C4-2B (cell line): ENCODE results near the gene PCDHGA1.
A peak's percentile ranks its signal among the peaks of the same experiment; 100 is the strongest.
"Not testable (repeated sequence)": the region's sequence is repeated elsewhere in the genome, so short reads cannot be mapped to it uniquely, and the experiment has no call there.

Experiments
- H3K27ac ChIP-seq: fragments of 450-650 bp; 2 replicates; pipeline ENCODE4 v1.5.1; 2017
- ZFX ChIP-seq: fragments of 450-650 bp; IDR thresholded peaks from 2 replicates; pipeline ENCODE4 v1.6.1; 2017
- TF ChIP-seq, protein P1 (sequence below): fragments of 450-650 bp; conservative IDR thresholded peaks from 2 replicates; pipeline ENCODE4 v1.5.1; 2017; ENCODE audit warnings: mild to moderate bottlenecking

Gene PCDHGA1

DNA sequence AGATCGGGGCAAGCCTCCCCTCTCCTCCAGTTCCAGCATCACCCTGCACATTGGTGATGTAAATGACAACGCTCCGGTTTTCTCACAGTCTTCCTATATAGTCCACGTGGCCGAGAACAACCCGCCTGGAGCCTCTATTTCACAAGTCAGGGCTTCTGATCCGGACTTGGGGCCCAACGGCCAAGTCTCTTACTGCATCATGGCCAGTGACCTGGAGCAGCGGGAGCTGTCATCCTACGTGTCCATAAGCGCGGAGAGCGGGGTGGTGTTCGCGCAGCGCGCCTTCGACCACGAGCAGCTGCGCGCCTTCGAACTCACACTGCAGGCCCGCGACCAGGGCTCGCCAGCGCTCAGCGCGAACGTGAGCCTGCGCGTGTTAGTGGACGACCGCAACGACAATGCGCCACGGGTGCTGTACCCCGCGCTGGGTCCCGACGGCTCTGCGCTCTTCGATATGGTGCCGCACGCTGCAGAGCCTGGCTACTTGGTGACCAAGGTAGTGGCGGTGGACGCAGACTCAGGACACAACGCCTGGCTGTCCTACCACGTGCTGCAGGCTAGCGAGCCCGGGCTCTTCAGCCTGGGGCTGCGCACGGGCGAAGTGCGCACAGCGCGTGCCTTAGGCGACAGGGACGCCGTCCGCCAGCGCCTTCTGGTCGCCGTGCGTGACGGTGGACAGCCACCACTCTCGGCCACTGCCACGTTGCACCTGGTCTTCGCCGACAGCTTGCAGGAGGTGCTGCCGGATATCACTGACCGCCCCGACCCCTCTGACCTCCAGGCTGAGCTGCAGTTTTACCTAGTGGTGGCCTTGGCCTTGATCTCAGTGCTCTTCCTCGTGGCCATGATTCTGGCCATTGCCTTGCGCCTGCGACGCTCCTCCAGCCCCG lies 59.1 kb downstream of the PCDHGA1 start:
- no peak overlapping the region for H3K27ac ChIP-seq
- TF ChIP-seq ZFX = no peak
- TF ChIP-seq, protein P1, sequence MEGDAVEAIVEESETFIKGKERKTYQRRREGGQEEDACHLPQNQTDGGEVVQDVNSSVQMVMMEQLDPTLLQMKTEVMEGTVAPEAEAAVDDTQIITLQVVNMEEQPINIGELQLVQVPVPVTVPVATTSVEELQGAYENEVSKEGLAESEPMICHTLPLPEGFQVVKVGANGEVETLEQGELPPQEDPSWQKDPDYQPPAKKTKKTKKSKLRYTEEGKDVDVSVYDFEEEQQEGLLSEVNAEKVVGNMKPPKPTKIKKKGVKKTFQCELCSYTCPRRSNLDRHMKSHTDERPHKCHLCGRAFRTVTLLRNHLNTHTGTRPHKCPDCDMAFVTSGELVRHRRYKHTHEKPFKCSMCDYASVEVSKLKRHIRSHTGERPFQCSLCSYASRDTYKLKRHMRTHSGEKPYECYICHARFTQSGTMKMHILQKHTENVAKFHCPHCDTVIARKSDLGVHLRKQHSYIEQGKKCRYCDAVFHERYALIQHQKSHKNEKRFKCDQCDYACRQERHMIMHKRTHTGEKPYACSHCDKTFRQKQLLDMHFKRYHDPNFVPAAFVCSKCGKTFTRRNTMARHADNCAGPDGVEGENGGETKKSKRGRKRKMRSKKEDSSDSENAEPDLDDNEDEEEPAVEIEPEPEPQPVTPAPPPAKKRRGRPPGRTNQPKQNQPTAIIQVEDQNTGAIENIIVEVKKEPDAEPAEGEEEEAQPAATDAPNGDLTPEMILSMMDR = no peak

DNA sequence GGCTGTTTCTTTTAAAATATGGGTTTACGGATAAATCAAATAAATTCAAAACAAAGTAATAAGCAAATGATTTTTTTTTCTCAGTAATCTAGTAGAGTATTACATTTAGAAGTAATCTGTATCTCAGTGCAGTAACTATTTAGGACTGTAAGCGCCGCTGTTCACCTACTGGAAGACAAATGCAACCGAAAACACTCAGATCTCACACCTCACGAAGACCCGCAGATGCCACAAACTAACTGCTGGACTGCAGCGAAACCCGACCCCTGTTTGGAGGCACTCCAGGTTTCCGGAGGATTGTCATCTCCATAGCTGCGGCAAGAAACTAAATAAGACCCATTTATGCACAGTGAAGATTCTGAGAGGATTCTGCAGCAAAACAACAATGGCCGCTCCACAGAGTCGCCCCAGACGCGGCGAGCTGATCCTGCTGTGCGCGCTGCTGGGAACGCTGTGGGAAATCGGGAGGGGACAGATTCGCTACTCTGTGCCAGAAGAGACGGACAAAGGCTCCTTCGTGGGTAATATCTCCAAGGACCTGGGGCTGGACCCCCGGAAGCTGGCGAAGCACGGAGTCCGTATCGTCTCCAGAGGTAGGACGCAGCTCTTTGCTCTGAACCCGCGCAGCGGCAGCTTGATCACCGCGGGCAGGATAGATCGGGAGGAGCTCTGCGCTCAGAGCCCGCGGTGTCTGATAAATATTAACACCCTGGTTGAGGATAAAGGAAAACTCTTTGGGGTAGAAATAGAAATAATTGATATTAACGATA lies 62.3 kb downstream of the PCDHGA1 start, which contains the start of gene PCDHGA8:
Gene PCDHGA8 (plus strand): TSS at position 205 of the 770 bp plus-strand sequence. CDS start 181 bp downstream, at position 386.
- no peak within 1 kb of the TSS for H3K27ac ChIP-seq
- TF ChIP-seq ZFX = no peak
- TF ChIP-seq, protein P1 = peak; percentile 88

DNA sequence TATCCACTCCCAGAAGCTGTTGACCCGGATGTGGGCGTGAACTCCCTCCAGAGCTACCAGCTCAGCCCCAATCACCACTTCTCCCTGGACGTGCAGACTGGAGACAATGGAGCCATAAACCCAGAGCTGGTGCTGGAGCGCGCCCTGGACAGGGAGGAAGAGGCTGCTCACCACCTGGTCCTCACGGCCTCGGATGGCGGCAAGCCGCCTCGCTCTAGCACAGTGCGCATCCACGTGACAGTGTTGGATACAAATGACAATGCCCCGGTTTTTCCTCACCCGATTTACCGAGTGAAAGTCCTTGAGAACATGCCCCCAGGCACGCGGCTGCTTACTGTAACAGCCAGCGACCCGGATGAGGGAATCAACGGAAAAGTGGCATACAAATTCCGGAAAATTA lies 63.0 kb downstream of the PCDHGA1 start:
- TF ChIP-seq, protein P1 = no peak
- TF ChIP-seq ZFX = no peak
- H3K27ac ChIP-seq = no peak overlapping the region

DNA sequence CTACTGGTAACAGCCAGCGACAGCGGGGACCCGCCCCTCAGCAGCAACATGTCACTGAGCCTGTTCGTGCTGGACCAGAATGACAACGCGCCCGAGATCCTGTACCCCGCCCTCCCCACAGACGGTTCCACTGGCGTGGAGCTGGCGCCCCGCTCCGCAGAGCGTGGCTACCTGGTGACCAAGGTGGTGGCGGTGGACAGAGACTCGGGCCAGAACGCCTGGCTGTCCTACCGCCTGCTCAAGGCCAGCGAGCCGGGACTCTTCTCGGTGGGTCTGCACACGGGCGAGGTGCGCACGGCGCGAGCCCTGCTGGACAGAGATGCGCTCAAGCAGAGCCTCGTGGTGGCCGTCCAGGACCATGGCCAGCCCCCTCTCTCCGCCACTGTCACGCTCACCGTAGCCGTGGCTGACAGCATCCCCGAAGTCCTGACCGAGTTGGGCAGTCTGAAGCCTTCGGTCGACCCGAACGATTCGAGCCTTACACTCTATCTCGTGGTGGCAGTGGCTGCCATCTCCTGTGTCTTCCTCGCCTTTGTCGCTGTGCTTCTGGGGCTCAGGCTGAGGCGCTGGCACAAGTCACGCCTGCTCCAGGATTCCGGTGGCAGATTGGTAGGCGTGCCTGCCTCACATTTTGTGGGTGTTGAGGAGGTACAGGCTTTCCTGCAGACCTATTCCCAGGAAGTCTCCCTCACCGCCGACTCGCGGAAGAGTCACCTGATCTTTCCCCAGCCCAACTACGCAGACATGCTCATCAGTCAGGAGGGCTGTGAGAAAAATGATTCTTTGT lies 64.3 kb downstream of the PCDHGA1 start:
- H3K27ac ChIP-seq = not testable (repeated sequence)

DNA sequence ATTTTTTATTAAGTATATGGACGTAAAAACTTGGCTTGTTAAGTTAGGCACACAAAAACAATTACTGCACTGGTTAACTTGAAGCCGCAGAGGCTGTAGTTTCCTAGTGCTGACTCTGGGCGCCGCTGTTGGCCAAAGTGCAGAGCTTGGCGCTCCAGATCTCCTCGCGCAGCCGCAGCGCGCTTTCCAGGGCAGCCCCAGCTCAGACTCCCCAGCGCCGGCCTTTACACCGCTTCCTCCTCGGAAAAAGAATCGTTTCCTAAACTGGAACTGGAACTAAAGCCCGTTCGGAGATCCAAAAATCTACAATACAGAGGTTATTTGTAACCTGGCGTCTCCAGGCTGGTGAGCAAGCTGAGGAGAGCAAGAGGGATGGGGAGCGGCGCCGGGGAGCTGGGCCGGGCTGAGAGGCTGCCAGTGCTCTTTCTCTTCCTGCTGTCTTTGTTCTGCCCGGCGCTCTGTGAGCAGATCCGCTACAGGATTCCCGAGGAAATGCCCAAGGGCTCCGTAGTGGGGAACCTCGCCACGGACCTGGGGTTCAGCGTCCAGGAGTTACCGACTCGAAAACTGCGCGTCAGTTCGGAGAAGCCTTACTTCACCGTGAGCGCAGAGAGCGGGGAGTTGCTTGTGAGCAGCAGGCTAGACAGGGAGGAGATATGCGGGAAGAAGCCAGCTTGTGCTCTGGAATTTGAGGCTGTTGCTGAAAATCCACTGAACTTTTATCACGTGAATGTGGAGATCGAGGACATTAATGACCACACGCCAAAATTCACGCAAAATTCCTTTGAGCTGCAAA lies 67.6 kb downstream of the PCDHGA1 start, which contains the start of gene PCDHGB5:
Gene PCDHGB5 (plus strand): TSS at position 192 of the 796 bp plus-strand sequence. CDS start 181 bp downstream, at position 373.
- H3K27ac ChIP-seq = not testable (repeated sequence)
- TF ChIP-seq, protein P1 = peak; percentile 82

DNA sequence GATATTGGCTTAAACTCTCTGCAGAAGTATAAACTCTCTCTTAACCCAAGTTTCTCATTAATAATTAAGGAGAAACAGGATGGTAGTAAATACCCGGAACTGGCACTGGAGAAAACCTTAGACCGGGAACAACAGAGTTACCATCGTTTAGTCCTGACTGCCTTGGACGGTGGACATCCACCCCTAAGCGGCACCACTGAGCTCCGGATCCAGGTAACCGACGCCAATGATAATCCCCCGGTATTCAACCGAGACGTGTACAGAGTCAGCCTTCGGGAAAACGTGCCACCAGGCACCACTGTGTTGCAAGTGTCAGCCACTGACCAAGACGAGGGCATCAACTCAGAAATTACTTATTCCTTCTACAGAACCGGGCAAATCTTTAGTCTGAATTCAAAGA lies 68.3 kb downstream of the PCDHGA1 start:
- H3K27ac ChIP-seq = no peak overlapping the region
- no peak for TF ChIP-seq ZFX
- TF ChIP-seq, protein P1 = no peak
